ENCODE results near the gene SLC26A1.
"Not testable (repeated sequence)": the region's sequence is repeated elsewhere in the genome, so short reads cannot be mapped to it uniquely, and the experiment has no call there.

SLC26A1 gene

GRCh38 chr4:1012034-1012739, 19.0 kb upstream of the SLC26A1 start:
- no peak for DNase-seq

- no peak for DNase-seq
Measured at GRCh38 chr4:1011666-1012033, 18.4 kb upstream of the SLC26A1 start.

GRCh38 chr4:1011022-1011665, 17.9 kb upstream of the SLC26A1 start, which contains the start of gene FGFRL1:
Gene FGFRL1 (plus strand): TSS chr4:1011626. CDS start chr4:1012486, 860 bp downstream.
- peak; percentile 19 for DNase-seq

- DNase-seq, result no peak
Measured at GRCh38 chr4:1010395-1011021, 17.3 kb upstream of the SLC26A1 start.

- DNase-seq, result no peak
Measured at GRCh38 chr4:1009542-1010394, 16.6 kb upstream of the SLC26A1 start.

- no peak for DNase-seq
Measured at GRCh38 chr4:1008840-1009541, 15.8 kb upstream of the SLC26A1 start.

- no peak for DNase-seq
Measured at GRCh38 chr4:1006856-1007255, 13.7 kb upstream of the SLC26A1 start.

GRCh38 chr4:1004557-1005485, 11.6 kb upstream of the SLC26A1 start:
- DNase-seq, result no peak

GRCh38 chr4:1004071-1004418, 10.8 kb upstream of the SLC26A1 start:
- no peak for DNase-seq

- no peak for DNase-seq
Measured at GRCh38 chr4:1003271-1004070, 10.3 kb upstream of the SLC26A1 start.

- DNase-seq, result no peak
Measured at GRCh38 chr4:1002631-1003251, 9.5 kb upstream of the SLC26A1 start.

GRCh38 chr4:1002131-1002630, 9.0 kb upstream of the SLC26A1 start:
- no peak for DNase-seq

GRCh38 chr4:1001561-1002130, 8.4 kb upstream of the SLC26A1 start:
- DNase-seq, result no peak

- DNase-seq, result no peak
Measured at GRCh38 chr4:1000686-1001260, 7.6 kb upstream of the SLC26A1 start.

GRCh38 chr4:999882-1000425, 6.8 kb upstream of the SLC26A1 start:
- no peak for DNase-seq

- DNase-seq, result not testable (repeated sequence)
Measured at GRCh38 chr4:999240-999863, 6.1 kb upstream of the SLC26A1 start.

- DNase-seq, result no peak
Measured at GRCh38 chr4:998096-998691, 5.0 kb upstream of the SLC26A1 start.

Measured in NCI-H748 treated with DMSO at 0.1 percent for 48 hours (cell line).